GM12891 (cell line): ENCODE data around the gene TJAP1.

Experiments
- POLR2A ChIP-seq: IDR thresholded peaks from 2 replicates; pipeline ENCODE4 v1.6.1; 2011; ENCODE audit warnings: low read depth, low read length, control low read depth
- POLR2AphosphoS5 ChIP-seq: IDR thresholded peaks from 2 replicates; pipeline ENCODE4 v1.6.1; 2011; ENCODE audit warnings: low read depth, low read length, control low read depth
- SPI1 ChIP-seq: IDR thresholded peaks from 2 replicates; pipeline ENCODE4 v1.6.1; 2011; ENCODE audit warnings: low read depth, low read length, control low read depth
- TAF1 ChIP-seq: IDR thresholded peaks from 2 replicates; pipeline ENCODE4 v1.6.1; 2011; ENCODE audit warnings: low read depth, low read length, control low read depth

GRCh38 chr6:43454290-43454695 is 23.1 kb upstream of the TJAP1 start:
- TF ChIP-seq POLR2AphosphoS5 (no peak), SPI1 (no peak), POLR2A (no peak), TAF1 (no peak)
